Adrenal gland (tissue), 5 donors: ENCODE measurements around the gene GGT5.

ENCODE experiments used
- POLR2A ChIP-seq, 2 donors: fragments of 450-650 bp; IDR thresholded peaks; one replicate each; pipeline ENCODE4 v1.6.1; 2017; ENCODE audit warnings: antibody characterized with exemption in 2 of 2, mild to moderate bottlenecking in 2 of 2, moderate library complexity in 1 of 2
- TF ChIP-seq, protein P1 (sequence below), 6 experiments: fragments of 450-650 bp in 4 of 6; fragments of 200-600 bp in 2 of 6; sonication (generic) in 1 of 6; IDR thresholded peaks; 1 replicate in 5 of 6; 2 replicates in 1 of 6; pipeline versions ENCODE4 v1.5.1 to v1.8.0; 2016 to 2021; ENCODE audit warnings: antibody characterized with exemption in 6 of 6, mild to moderate bottlenecking in 2 of 6, moderate library complexity in 1 of 6
- donor health status: DM: no; HTN: no; CAD: no.

DNA sequence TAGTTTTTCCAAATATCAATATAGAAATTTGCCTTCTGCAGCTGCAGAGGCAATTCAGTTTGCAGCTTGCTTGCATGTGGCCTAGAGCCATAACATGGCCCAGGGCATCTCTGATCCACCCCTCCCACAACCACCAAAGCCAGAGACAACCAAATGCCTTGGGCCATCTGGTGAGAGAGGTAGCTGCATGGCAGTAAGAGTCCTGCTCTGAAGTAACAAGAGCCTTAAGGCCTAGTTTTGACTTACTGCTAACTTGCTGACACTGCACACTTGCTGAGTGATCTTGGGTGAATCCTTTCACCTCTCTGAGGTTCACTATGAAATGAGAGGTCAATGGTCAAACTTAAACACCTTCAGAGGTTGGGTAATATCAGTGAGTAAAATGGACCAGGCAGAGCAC is 20.9 kb upstream of the GGT5 start:
- TF ChIP-seq, protein P1, sequence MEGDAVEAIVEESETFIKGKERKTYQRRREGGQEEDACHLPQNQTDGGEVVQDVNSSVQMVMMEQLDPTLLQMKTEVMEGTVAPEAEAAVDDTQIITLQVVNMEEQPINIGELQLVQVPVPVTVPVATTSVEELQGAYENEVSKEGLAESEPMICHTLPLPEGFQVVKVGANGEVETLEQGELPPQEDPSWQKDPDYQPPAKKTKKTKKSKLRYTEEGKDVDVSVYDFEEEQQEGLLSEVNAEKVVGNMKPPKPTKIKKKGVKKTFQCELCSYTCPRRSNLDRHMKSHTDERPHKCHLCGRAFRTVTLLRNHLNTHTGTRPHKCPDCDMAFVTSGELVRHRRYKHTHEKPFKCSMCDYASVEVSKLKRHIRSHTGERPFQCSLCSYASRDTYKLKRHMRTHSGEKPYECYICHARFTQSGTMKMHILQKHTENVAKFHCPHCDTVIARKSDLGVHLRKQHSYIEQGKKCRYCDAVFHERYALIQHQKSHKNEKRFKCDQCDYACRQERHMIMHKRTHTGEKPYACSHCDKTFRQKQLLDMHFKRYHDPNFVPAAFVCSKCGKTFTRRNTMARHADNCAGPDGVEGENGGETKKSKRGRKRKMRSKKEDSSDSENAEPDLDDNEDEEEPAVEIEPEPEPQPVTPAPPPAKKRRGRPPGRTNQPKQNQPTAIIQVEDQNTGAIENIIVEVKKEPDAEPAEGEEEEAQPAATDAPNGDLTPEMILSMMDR (IDR thresholded peaks at IDR 0.05) = no peak
- TF ChIP-seq POLR2A (IDR thresholded peaks at IDR 0.05) = no peak
